ENCODE results near the gene TLE6.

DNA sequence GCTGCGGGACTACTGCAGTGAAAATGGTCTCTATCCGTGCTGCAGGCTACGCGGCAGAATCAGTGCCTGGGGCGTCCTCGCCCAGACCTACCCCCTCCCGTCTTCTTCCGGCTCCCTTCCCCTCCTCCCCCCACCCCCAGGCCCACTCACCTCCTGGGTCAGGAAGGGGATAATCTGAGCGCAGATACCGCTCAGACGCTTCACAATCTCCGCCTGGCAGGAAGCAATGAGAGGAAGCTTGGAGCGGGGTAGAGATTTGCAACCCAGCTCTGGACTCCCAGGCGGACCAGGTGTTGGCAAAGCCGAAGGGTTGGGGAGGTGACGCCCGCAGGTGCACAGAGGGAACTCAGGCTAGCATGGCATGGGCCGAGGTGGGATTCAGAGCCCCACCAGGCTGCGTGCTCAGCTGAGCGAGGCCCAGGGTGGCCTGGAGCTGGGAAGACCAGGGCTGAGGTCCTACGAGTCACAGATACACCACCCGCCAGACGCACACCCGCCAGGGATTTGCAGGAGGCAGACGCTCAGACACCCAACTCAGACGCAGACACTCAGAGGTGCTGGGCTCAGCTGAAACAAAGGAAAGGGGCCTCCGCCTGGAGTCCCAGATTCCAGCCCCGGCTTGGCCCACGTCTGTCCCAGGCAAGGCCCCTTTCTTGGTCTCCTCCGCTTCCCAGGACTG, 47.6 kb downstream of the TLE6 start:
- TF ChIP-seq CTCF (conservative IDR thresholded peaks at IDR 0.05; ENCODE audit: low read length): no peak
- no peak for TF ChIP-seq EZH2phosphoT487 (IDR thresholded peaks at IDR 0.05; ENCODE audit: borderline replicate concordance)
